ENCODE results near the gene CACNG7. TPM values are rescaled to one million over a fixed set of nuclear protein-coding genes. Genes with fewer than 3 reads are reported as not detected.

Gene CACNG7
- total and polyA plus RNA-seq, 12 donors, result not detected

DNA sequence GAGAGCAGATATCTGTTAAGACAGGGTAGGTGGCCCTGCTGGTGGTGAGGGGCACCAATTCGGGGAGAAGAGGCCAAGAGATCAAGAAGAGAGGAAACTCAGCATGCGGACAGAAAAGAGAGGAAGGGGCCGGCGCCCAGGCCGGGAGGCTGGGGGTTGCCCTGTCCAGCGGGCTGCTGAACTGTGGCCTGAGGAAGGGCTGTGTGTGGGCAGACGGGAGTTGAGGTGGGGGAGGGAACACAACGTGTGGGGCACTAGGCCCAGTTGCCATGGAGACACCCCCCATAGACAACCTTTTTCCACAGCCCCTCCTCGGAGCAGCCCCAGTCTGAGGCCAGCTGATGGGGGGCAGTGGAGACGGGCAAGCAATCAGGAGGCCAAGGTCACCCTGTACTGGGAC is 51.1 kb downstream of the CACNG7 start:
- Histone ChIP-seq H3K9me3 (no peaks in the 10 kb centered on the region), H3K4me3 (no peak overlapping the region), H3K36me3 (no peaks in the 10 kb centered on the region), H3K4me1 (peaks cover 0 to 11% (median 0%) of the 10 kb centered on the region in 9 donors), H3K27me3 (peaks cover 17 to 96% (median 88%) of the 10 kb centered on the region in 7 donors), H3K27ac (no peak overlapping the region)
- DNase-seq (no peak), ATAC-seq (no peak)
- intact Hi-C loops (cut with DNase I), result loop anchor here in 1 of 10 donors (5.0 kb wide), 1 partner anchor 1582 kb away; no protein-coding TSS in a partner anchor
- TF ChIP-seq, protein P1, sequence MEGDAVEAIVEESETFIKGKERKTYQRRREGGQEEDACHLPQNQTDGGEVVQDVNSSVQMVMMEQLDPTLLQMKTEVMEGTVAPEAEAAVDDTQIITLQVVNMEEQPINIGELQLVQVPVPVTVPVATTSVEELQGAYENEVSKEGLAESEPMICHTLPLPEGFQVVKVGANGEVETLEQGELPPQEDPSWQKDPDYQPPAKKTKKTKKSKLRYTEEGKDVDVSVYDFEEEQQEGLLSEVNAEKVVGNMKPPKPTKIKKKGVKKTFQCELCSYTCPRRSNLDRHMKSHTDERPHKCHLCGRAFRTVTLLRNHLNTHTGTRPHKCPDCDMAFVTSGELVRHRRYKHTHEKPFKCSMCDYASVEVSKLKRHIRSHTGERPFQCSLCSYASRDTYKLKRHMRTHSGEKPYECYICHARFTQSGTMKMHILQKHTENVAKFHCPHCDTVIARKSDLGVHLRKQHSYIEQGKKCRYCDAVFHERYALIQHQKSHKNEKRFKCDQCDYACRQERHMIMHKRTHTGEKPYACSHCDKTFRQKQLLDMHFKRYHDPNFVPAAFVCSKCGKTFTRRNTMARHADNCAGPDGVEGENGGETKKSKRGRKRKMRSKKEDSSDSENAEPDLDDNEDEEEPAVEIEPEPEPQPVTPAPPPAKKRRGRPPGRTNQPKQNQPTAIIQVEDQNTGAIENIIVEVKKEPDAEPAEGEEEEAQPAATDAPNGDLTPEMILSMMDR (IDR thresholded peaks at IDR 0.05), result no peak
- 7 to 11% methylated on average over 10 of the region's 10 CpGs for WGBS, 2 donors

DNA sequence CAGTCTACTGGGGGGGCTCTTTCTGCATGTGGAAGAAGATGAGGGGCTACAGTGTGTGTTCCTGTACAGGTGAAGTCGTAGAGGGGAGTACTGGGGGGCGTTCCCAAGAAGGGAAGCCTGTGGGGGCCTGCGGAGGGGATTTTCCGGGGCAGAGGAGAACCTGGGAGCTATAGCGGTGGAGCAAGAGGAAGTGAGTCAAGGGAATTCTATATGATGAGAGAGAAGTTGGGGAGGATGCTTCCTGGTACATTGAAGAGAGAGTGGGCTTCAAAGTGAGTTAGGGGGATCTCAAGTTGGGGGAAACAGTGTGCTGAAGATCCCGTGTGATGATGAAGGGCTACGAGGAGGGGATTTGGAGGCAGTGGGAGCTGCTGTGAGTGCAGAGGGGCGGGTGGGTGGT is 51.8 kb downstream of the CACNG7 start:
- Histone ChIP-seq H3K9me3 (no peaks in the 10 kb centered on the region), H3K4me1 (peaks cover 0 to 14% (median 0%) of the 10 kb centered on the region in 9 donors), H3K4me3 (no peak overlapping the region), H3K27ac (no peak overlapping the region), H3K36me3 (no peaks in the 10 kb centered on the region), H3K27me3 (peaks cover 17 to 96% (median 83%) of the 10 kb centered on the region in 7 donors)
- 6 to 10% methylated on average over 8 of the region's 8 CpGs for WGBS, 2 donors
- intact Hi-C loops (cut with DNase I), result loop anchor here in 1 of 10 donors (5.0 kb wide), 1 partner anchor 1581 kb away; no protein-coding TSS in a partner anchor
- no peak for ATAC-seq
- TF ChIP-seq, protein P1 (IDR thresholded peaks at IDR 0.05), result no peak
- DNase-seq, result no peak

DNA sequence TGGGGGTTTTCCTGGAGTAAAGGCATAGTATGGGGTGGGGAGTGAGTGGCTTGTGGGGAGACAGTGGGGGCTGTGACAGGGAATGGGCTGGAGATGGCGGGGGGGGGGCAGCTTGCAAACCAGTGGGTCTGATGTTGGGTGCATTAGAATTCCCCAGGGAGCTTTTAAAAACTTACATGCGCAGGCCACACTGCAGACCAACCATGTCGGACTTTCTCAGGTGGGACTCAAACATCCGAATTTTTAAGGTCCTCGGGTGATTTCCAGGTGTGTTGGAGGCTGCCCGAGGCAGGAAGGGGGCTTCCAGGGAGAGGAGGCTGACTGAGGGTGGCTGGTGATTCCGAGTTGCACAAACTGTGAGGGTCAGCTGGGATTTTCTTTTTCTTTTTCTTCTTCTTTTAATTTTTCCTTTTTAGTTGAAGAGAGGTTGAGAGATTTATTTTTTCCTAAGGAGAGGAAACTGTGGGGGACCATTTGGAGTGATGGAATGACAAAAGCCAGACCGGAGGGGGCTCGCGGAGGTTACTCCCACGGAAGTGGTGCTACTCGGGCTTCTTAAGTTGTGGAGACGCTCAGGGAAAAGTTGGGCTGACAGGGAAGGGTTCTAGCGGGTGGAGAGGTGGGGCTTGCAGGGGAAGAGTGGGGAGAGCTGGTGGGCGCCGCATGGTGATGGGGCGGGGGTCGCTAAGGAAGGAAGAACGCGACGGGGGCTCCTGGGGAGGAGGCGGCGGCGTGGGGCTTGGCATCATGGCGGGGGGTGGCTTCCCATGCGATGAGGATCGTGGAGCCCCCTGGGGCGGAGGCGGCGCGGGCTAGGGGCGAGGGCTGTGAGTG is 52.7 kb downstream of the CACNG7 start:
- DNase-seq, result no peak
- 2 to 3% methylated on average over 25 to 32 of the region's 32 CpGs for WGBS, 2 donors
- Histone ChIP-seq H3K4me3 (no peak overlapping the region), H3K9me3 (no peaks in the 10 kb centered on the region), H3K4me1 (peaks cover 0 to 14% (median 0%) of the 10 kb centered on the region in 9 donors), H3K27ac (no peak overlapping the region), H3K36me3 (no peaks in the 10 kb centered on the region), H3K27me3 (peaks cover 17 to 96% (median 76%) of the 10 kb centered on the region in 7 donors)
- TF ChIP-seq, protein P1 (IDR thresholded peaks at IDR 0.05), result no peak
- intact Hi-C loops (cut with DNase I), result loop anchor here in 1 of 10 donors (5.0 kb wide), 1 partner anchor 1581 kb away; no protein-coding TSS in a partner anchor
- ATAC-seq, result no peak

DNA sequence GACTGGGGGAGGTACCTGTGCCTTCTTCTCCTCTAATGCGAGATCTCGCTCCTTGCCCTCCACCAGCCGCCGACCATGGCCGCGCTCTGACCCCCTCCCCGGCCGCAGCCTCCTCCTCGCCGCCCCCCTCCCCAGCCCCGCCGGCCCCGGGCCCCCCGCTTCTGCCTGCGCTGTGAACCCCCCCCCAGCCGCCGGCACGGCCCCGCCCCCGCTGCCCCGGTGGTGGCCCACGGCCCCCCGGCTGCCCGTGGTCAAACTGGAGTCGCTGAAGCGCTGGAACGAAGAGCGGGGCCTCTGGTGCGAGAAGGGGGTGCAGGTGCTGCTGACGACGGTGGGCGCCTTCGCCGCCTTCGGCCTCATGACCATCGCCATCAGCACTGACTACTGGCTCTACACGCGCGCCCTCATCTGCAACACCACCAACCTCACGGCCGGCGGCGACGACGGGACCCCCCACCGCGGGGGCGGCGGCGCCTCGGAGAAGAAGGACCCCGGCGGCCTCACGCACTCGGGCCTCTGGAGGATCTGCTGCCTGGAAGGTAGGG is 53.9 kb downstream of the CACNG7 start, which contains the start of gene CACNG8:
CACNG8 (plus strand) TSS at position 51 of the 545 bp plus-strand sequence.
- intact Hi-C loops (cut with DNase I), result loop anchor here in 1 of 10 donors (5.0 kb wide), 1 partner anchor 1579 kb away; no protein-coding TSS in a partner anchor
- ATAC-seq (no peak), DNase-seq (no peak)
- H3K4me1 ChIP-seq, result peaks cover 0 to 14% (median 0%) of the 10 kb centered on the region in 9 donors
- no peak within 1 kb of the TSS for H3K4me3 ChIP-seq
- H3K27me3 ChIP-seq, result peaks cover 16 to 91% (median 66%) of the 10 kb centered on the region in 7 donors
- H3K36me3 ChIP-seq, result no peaks in the 10 kb centered on the region
- TF ChIP-seq, protein P1 (IDR thresholded peaks at IDR 0.05), result no peak
- WGBS, 2 donors, result 3 to 5% methylated on average over 48 to 55 of the region's 55 CpGs
- H3K9me3 ChIP-seq, result no peaks in the 10 kb centered on the region
- H3K27ac ChIP-seq, result no peak within 1 kb of the TSS

Measured in heart right ventricle (tissue), 16 donors.